Measurements from ENCODE around the gene SLC25A1.
"Not testable (repeated sequence)": the region's sequence is repeated elsewhere in the genome, so short reads cannot be mapped to it uniquely, and the experiment has no call there.

The SLC25A1 gene

GRCh38 chr22:19204640-19205039 is 26.1 kb upstream of the SLC25A1 start:
- DNase-seq = no peak

GRCh38 chr22:19203834-19204233 is 25.3 kb upstream of the SLC25A1 start:
- DNase-seq = no peak

GRCh38 chr22:19202799-19203186 is 24.3 kb upstream of the SLC25A1 start:
- DNase-seq = not testable (repeated sequence)

- no peak for DNase-seq
Measured at GRCh38 chr22:19201869-19202798, 23.6 kb upstream of the SLC25A1 start.

GRCh38 chr22:19201130-19201868 is 22.8 kb upstream of the SLC25A1 start:
- DNase-seq = no peak

GRCh38 chr22:19199479-19199878 is 20.9 kb upstream of the SLC25A1 start:
- no peak for DNase-seq

GRCh38 chr22:19197997-19198865 is 19.7 kb upstream of the SLC25A1 start:
- DNase-seq = no peak

GRCh38 chr22:19196841-19197612 is 18.5 kb upstream of the SLC25A1 start:
- no peak for DNase-seq

GRCh38 chr22:19195796-19196731 is 17.5 kb upstream of the SLC25A1 start:
- DNase-seq = no peak

- DNase-seq = no peak
Measured at GRCh38 chr22:19194766-19195536, 16.4 kb upstream of the SLC25A1 start.

GRCh38 chr22:19193879-19194278 is 15.3 kb upstream of the SLC25A1 start:
- DNase-seq = no peak

- DNase-seq = no peak
Measured at GRCh38 chr22:19187716-19188563, 9.4 kb upstream of the SLC25A1 start.

GRCh38 chr22:19184276-19184997 is 5.9 kb upstream of the SLC25A1 start:
- DNase-seq = no peak

- no peak for DNase-seq
Measured at GRCh38 chr22:19183216-19183615, 4.7 kb upstream of the SLC25A1 start.

- no peak for DNase-seq
Measured at GRCh38 chr22:19182472-19183157, 4.1 kb upstream of the SLC25A1 start.

GRCh38 chr22:19181786-19182471 is 3.4 kb upstream of the SLC25A1 start:
- DNase-seq = no peak

GRCh38 chr22:19180740-19181410 is 2.3 kb upstream of the SLC25A1 start:
- no peak for DNase-seq

Measured in activated CD8-positive, alpha-beta memory T cell treated with anti-CD3 and anti-CD28 coated beads for 24 hours (primary cell).